ENCODE results near the gene PRXL2A. TPM values are rescaled to one million over a fixed set of nuclear protein-coding genes. Genes with fewer than 3 reads are reported as not detected.
A peak's percentile ranks its signal among the peaks of the same experiment; 100 is the strongest.

The PRXL2A gene
- total and polyA plus RNA-seq, 7 donors = 19.0 to 51.8 (median 35.8) TPM

DNA sequence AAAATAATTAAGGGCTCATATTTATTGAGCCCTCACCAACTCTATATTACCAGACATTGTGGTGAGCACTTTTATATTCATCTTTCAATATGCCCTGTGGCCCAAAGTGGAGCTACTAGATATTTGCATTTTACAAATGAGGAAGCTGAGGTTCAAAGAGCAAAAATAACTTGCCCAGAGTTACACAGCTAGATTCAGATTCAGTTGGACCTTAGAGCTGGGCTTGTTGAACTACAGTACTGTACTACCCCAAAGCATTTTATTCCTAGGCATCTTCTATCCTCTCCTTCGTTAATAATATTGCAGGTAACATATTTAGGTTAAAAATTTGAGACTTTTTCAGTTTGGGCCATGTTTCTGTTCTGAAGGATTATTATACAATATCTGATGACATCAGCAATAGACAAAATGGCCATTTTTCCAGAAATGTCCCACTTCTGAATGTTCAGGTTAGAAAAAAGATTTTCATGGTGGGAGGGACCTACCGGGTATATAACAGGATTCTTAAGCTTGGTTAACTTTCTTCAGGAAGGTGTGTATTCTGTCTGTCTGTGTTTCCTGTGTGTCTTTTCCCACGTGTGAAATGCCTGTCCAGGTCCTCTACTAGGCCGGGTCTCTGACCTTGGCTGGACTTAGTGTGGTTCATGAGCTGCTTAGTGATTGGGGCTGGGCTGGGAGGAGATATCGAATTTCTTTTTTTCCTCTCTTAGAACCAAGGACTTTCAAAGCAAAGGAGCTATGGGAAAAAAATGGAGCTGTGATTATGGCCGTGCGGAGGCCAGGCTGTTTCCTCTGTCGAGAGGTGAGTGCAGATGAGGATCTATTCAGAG, 13.6 kb downstream of the PRXL2A start:
- no peak overlapping the region for H3K27ac ChIP-seq
- DNase-seq (no peak), ATAC-seq (no peak)
- no peaks in the 10 kb centered on the region for H3K4me1 ChIP-seq
- 73 to 77% (median 74%) methylated on average over 8 of the region's 8 CpGs for WGBS, 3 donors
- H3K36me3 ChIP-seq (ENCODE audit: insufficient read depth in 1 of 2, low read depth in 1 of 2) = peaks cover 0 to 59% of the 10 kb centered on the region in 2 donors
- TF ChIP-seq, protein P1, sequence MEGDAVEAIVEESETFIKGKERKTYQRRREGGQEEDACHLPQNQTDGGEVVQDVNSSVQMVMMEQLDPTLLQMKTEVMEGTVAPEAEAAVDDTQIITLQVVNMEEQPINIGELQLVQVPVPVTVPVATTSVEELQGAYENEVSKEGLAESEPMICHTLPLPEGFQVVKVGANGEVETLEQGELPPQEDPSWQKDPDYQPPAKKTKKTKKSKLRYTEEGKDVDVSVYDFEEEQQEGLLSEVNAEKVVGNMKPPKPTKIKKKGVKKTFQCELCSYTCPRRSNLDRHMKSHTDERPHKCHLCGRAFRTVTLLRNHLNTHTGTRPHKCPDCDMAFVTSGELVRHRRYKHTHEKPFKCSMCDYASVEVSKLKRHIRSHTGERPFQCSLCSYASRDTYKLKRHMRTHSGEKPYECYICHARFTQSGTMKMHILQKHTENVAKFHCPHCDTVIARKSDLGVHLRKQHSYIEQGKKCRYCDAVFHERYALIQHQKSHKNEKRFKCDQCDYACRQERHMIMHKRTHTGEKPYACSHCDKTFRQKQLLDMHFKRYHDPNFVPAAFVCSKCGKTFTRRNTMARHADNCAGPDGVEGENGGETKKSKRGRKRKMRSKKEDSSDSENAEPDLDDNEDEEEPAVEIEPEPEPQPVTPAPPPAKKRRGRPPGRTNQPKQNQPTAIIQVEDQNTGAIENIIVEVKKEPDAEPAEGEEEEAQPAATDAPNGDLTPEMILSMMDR (IDR thresholded peaks at IDR 0.05) = no peak
- intact Hi-C loops (cut with DNase I) = no loop called here
- H3K4me3 ChIP-seq = no peak overlapping the region
- no peaks in the 10 kb centered on the region for H3K27me3 ChIP-seq (ENCODE audit: insufficient read depth in 3 of 3, low read length in 2 of 3)
- H3K9me3 ChIP-seq = no peaks in the 10 kb centered on the region

DNA sequence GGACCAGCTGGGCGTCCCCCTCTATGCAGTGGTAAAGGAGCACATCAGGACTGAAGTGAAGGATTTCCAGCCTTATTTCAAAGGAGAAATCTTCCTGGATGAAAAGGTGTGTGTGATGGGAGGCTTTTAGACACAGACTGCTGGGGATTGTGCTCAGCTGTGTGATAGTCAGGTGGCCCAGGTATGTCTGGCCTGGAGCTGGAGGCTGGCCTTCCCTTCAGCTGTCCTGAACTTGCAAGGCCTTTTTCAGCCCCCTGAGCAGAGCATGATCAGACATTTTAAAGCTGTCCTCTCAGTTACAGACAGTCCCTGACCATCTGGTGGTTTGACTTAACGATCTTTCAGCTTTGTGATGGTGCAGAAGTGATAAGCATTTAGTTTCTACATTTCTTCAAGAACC, 17.6 kb downstream of the PRXL2A start:
- ATAC-seq (no peak), DNase-seq (no peak)
- Histone ChIP-seq H3K9me3 (no peaks in the 10 kb centered on the region), H3K27ac (no peak overlapping the region), H3K4me3 (no peak overlapping the region), H3K36me3 (ENCODE audit: insufficient read depth in 1 of 2, low read depth in 1 of 2) (peaks cover 3 to 73% of the 10 kb centered on the region in 2 donors), H3K27me3 (ENCODE audit: insufficient read depth in 3 of 3, low read length in 2 of 3) (no peaks in the 10 kb centered on the region), H3K4me1 (no peaks in the 10 kb centered on the region)
- intact Hi-C loops (cut with DNase I) = no loop called here
- 84 to 87% (median 85%) methylated on average over 2 of the region's 2 CpGs for WGBS, 3 donors
- TF ChIP-seq, protein P1 (IDR thresholded peaks at IDR 0.05) = no peak

DNA sequence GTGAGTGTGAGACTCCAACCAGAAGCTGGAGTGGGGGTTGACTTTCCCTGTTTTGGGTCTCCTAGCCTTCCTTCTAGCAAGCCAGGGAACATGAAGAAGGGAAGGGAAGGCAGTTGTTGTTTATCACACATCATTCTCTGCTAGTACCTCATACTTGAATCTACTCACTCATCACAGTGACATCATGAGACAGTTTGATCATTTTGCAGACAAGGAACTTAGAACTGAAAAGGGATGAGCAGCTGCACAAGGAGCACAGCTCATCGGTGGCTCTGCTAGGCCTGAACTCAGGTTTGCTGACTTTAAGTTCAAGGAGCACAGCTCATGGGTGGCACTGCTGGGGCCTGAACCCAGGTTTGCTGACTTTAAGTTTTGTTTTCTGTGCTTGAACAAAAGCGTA, 19.2 kb downstream of the PRXL2A start:
- no peak for DNase-seq
- Histone ChIP-seq H3K4me1 (no peaks in the 10 kb centered on the region), H3K27ac (no peak overlapping the region), H3K9me3 (no peaks in the 10 kb centered on the region), H3K36me3 (ENCODE audit: insufficient read depth in 1 of 2, low read depth in 1 of 2) (peaks cover 3 to 72% of the 10 kb centered on the region in 2 donors), H3K27me3 (ENCODE audit: insufficient read depth in 3 of 3, low read length in 2 of 3) (no peaks in the 10 kb centered on the region), H3K4me3 (no peak overlapping the region)
- TF ChIP-seq, protein P1 (IDR thresholded peaks at IDR 0.05) = no peak
- 94 to 100% (median 98%) methylated on average over 2 of the region's 2 CpGs for WGBS, 3 donors
- intact Hi-C loops (cut with DNase I) = no loop called here
- no peak for ATAC-seq

DNA sequence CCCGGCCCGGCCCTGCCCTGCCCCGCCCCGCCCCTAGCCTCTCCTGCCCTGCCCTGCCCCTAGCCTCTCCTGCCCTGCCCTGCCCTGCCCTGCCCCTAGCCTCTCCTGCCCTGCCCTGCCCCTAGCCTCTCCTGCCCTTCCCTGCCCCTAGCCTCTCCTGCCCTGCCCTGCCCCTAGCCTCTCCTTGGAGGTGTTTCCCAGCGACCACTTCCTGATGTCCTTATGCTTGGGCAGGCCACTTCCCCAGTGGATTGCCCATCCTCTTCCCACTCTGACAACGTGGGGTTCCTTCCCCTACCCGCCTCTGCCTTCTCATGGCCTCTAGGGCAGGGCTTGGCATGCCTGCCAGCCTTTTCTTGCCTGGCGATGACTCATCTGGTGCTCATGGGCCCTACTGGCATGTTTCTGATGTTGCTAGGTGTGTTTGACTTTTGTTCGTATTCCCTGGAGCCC, 21.2 kb downstream of the PRXL2A start:
- no peak overlapping the region for H3K27ac ChIP-seq
- H3K4me1 ChIP-seq = no peaks in the 10 kb centered on the region
- H3K9me3 ChIP-seq = no peaks in the 10 kb centered on the region
- WGBS, 3 donors = 82 to 93% (median 90%) methylated on average over 8 to 9 of the region's 9 CpGs
- TF ChIP-seq, protein P1 (IDR thresholded peaks at IDR 0.05) = no peak
- peak in 1 of 4 donors; percentile 48 for ATAC-seq
- H3K27me3 ChIP-seq (ENCODE audit: insufficient read depth in 3 of 3, low read length in 2 of 3) = no peaks in the 10 kb centered on the region
- H3K36me3 ChIP-seq (ENCODE audit: insufficient read depth in 1 of 2, low read depth in 1 of 2) = peaks cover 5 to 65% of the 10 kb centered on the region in 2 donors
- intact Hi-C loops (cut with DNase I) = no loop called here
- no peak for DNase-seq
- no peak overlapping the region for H3K4me3 ChIP-seq

Data from psoas muscle (tissue), 8 donors.